GM12878 (cell line): ENCODE results near the gene PTPRN2. TPM values are rescaled to one million over a fixed set of nuclear protein-coding genes. Genes with fewer than 3 reads are reported as not detected.

Source experiments
- ATAC-seq: fragments of 200-7000 bp; cut with Tn5 transposase; 3 replicates; pipeline ENCODE4 v1.9.1; 2020; ENCODE audit warnings: mild to moderate bottlenecking, moderate library complexity
- BruUV-seq: library from RNA; stranded (reverse); fragments of 400-500 nt; replicated peaks from 2 replicates; lab custom pipeline; 2021; lab: Mats Ljungman, UMichigan
- CTCF ChIA-PET: fragments of 300-600 bp; sonication (Branson Sonifier 250); formaldehyde crosslinking; extraction: SDS; loops from one replicate; lab custom pipeline; 2021; ENCODE audit warnings: inconsistent platforms; lab: Yijun Ruan, JAX
- POLR2A ChIA-PET: fragments of 350-600 bp; formaldehyde crosslinking; extraction: SDS; loops from one replicate; lab custom pipeline; 2021; ENCODE audit warnings: inconsistent platforms; lab: Charles Lee
- RAD21 ChIA-PET: fragments of 300-600 bp; sonication (Branson Sonifier 250); formaldehyde crosslinking; loops from one replicate; lab custom pipeline; 2023; ENCODE audit warnings: antibody characterized with exemption; ENCODE audit not compliant: unreplicated experiment; lab: Charles Lee
- SMC1A ChIA-PET: fragments of 300-600 bp; sonication (Branson Sonifier 250); formaldehyde crosslinking; loops from one replicate; lab custom pipeline; 2023; ENCODE audit not compliant: unreplicated experiment, uncharacterized antibody; lab: Charles Lee
- DNase-seq: peaks from one replicate; pipeline ENCODE4 v3.0.0-alpha.2; 2011; ENCODE audit warnings: low read depth, low spot score
- FAIRE-seq: peaks from 3 replicates; lab custom pipeline; 2011; peaks lifted over from hg19 to GRCh38; lab: Jason Lieb, UNC
- H2AFZ ChIP-seq: 2 replicates; pipeline ENCODE4 v1.6.0; 2011; ENCODE audit warnings: low read depth, low read length, control low read depth; ENCODE audit not compliant: control insufficient read depth
- H3K27ac ChIP-seq: 2 replicates; pipeline ENCODE4 v1.5.1; 2011; ENCODE audit warnings: control low read depth; ENCODE audit not compliant: control insufficient read depth, insufficient read depth
- H3K27me3 ChIP-seq, 2 experiments: replicated peaks in 1 of 2; 2 replicates each; pipeline versions ENCODE4 v1.6.0 to v1.6.1; 2011; ENCODE audit warnings: low read length in 1 of 2; ENCODE audit not compliant: control insufficient read depth in 2 of 2, insufficient read depth in 2 of 2
- H3K36me3 ChIP-seq, 2 experiments: 2 replicates each; pipeline ENCODE4 v1.5.1; 2011; ENCODE audit warnings: low read length in 1 of 2; ENCODE audit not compliant: control insufficient read depth in 2 of 2, insufficient read depth in 2 of 2
- H3K4me1 ChIP-seq: 2 replicates; pipeline ENCODE4 v1.6.1; 2011; ENCODE audit warnings: mild to moderate bottlenecking, low read length, moderate library complexity, mixed read lengths; ENCODE audit not compliant: control insufficient read depth, insufficient read depth
- H3K4me2 ChIP-seq: 2 replicates; pipeline ENCODE4 v1.6.0; 2011; ENCODE audit warnings: control low read depth; ENCODE audit not compliant: control insufficient read depth, insufficient read depth
- H3K4me3 ChIP-seq: fragments of 200-600 bp; sonication (generic); 2 replicates; pipeline ENCODE4 v1.5.1; 2016
- H3K79me2 ChIP-seq: 2 replicates; pipeline ENCODE4 v1.6.0; 2011; ENCODE audit warnings: low read length; ENCODE audit not compliant: control insufficient read depth, insufficient read depth
- H3K9ac ChIP-seq: 2 replicates; pipeline ENCODE4 v1.8.0; 2011; ENCODE audit warnings: low read length, control low read depth, mixed read lengths; ENCODE audit not compliant: control insufficient read depth, insufficient read depth
- H3K9me3 ChIP-seq: replicated peaks from 3 replicates; pipeline ENCODE4 v1.5.1; 2011; ENCODE audit warnings: mild to moderate bottlenecking, low read length; ENCODE audit not compliant: control insufficient read depth, insufficient read depth
- H4K20me1 ChIP-seq: 2 replicates; pipeline ENCODE4 v1.6.0; 2011; ENCODE audit not compliant: control insufficient read depth, insufficient read depth
- CBX3 ChIP-seq: fragments of 200-600 bp; sonication (generic); IDR thresholded peaks from 2 replicates; pipeline ENCODE4 v1.6.1; 2016; ENCODE audit warnings: low read depth, borderline replicate concordance
- ETV6 ChIP-seq, 2 experiments: fragments of 450-650 bp in 1 of 2; IDR thresholded peaks in 1 of 2; conservative IDR thresholded peaks in 1 of 2; 2 replicates each; pipeline ENCODE4 v1.6.1; 2014; ENCODE audit warnings: antibody characterized with exemption in 1 of 2, borderline replicate concordance in 1 of 2, low read depth in 1 of 2, mild to moderate bottlenecking in 1 of 2, moderate library complexity in 1 of 2
- FOXM1 ChIP-seq: IDR thresholded peaks from 2 replicates; pipeline ENCODE4 v1.6.1; 2012; ENCODE audit warnings: low read depth, mild to moderate bottlenecking, inconsistent platforms, low read length, moderate library complexity
- HDAC6 ChIP-seq: fragments of 200-600 bp; sonication (generic); IDR thresholded peaks from one replicate; pipeline ENCODE4 v1.8.0; 2017; ENCODE audit warnings: antibody characterized with exemption; ENCODE audit not compliant: unreplicated experiment
- NRF1 ChIP-seq: conservative IDR thresholded peaks from 2 replicates; pipeline ENCODE4 v1.6.1; 2011; ENCODE audit warnings: mild to moderate bottlenecking, low read depth, low read length, improper control_type of control experiment
- RCOR1 ChIP-seq: conservative IDR thresholded peaks from 2 replicates; pipeline ENCODE4 v1.6.1; 2012; ENCODE audit warnings: low read depth, low read length, improper control_type of control experiment
- SREBF1 ChIP-seq: IDR thresholded peaks from 2 replicates; pipeline ENCODE4 v1.6.1; 2012; ENCODE audit warnings: mild to moderate bottlenecking, low read length
- TARDBP ChIP-seq: IDR thresholded peaks from 2 replicates; pipeline ENCODE4 v1.6.1; 2016; ENCODE audit warnings: borderline replicate concordance
- TCF3 ChIP-seq: IDR thresholded peaks from 2 replicates; pipeline ENCODE4 v1.6.1; 2012; ENCODE audit warnings: low read depth, mild to moderate bottlenecking, low read length, borderline replicate concordance; ENCODE audit not compliant: insufficient read depth
- ZNF622 ChIP-seq: fragments of 450-650 bp; IDR thresholded peaks from 2 replicates; pipeline ENCODE4 v1.6.1; 2017; ENCODE audit warnings: mild to moderate bottlenecking, inconsistent platforms
- WGBS: methylation state at CpG from one replicate; pipeline ENCODE4 v1.1.6; 2016; ENCODE audit warnings: low lambda C conversion rate; ENCODE audit not compliant: insufficient replicate concordance, insufficient coverage; ENCODE audit errors: missing lambda C conversion rate; 5-methylcytosine and 5-hydroxymethylcytosine counted together
- in situ Hi-C: fragments of 300-500 bp; cut with MboI; formaldehyde crosslinking; loops from 9 replicates; pipeline ENCODE4 v1.14.3; 2018; ENCODE audit warnings: mixed read lengths
- intact Hi-C: fragments of 100-400 bp; cut with micrococcal nuclease; formaldehyde crosslinking; loops from one replicate; pipeline ENCODE4 v1.14.2; 2022; ENCODE audit not compliant: unreplicated experiment
- polyA plus RNA-seq, 11 experiments: library from polyadenylated mRNA; depleted of rRNA in 4 of 11; unstranded in 6 of 11; stranded (reverse) in 5 of 11; fragments of >200 nt; fragmentation: Nextera tagmentation in 4 of 11; fragmentation: Illumina TruSeq in 1 of 11; extraction: Ambion mirVana in 4 of 11; extraction: Trizol in 1 of 11; gene quantifications; 1 replicate in 1 of 11; 2 replicates in 10 of 11; pipeline versions ENCODE4 v1.2.1 to v1.2.3, GENCODE V29; 2011 to 2016; ENCODE audit warnings: inconsistent platforms in 2 of 11, missing spikeins in 2 of 11, low read depth in 1 of 11
- total RNA-seq, 4 experiments: library from RNA; depleted of rRNA in 3 of 4; stranded (reverse); fragments of >200 nt in 3 of 4; fragmentation: Illumina TruSeq in 1 of 4; extraction: Trizol in 1 of 4; gene quantifications; 2 replicates each; pipeline versions ENCODE4 v1.2.1 to v1.2.3, GENCODE V29; 2013 to 2021

PTPRN2 gene
- total and polyA plus RNA-seq, 10 of the 15 experiments (the other 5 are each of a cell fraction or from before 2014, with no cell fraction given) = 5.4 TPM; not detected in 9

GRCh38 chr7:157735826-157736225 lies 851.8 kb downstream of the PTPRN2 start:
- SMC1A ChIA-PET = no interaction called here
- no peaks in the 10 kb centered on the region for H4K20me1 ChIP-seq
- H3K36me3 ChIP-seq = no peaks in the 10 kb centered on the region
- H3K4me2 ChIP-seq = no peak overlapping the region
- 50% methylated on average over 14 of the region's 14 CpGs for WGBS
- H3K79me2 ChIP-seq = no peaks in the 10 kb centered on the region
- FAIRE-seq (no peak), DNase-seq (no peak), ATAC-seq (no peak)
- no peaks in the 10 kb centered on the region for H3K4me1 ChIP-seq
- no peak overlapping the region for H3K9ac ChIP-seq
- H3K27ac ChIP-seq = no peak overlapping the region
- no peaks in the 10 kb centered on the region; the same call in 2 of the 3 replicates for H3K9me3 ChIP-seq
- RAD21 ChIA-PET = no interaction called here
- in situ Hi-C loops (no loop called here), intact Hi-C loops (no loop called here)
- CTCF ChIA-PET = no interaction called here
- no peaks in the 10 kb centered on the region for H3K27me3 ChIP-seq
- TF ChIP-seq ETV6 (conservative IDR thresholded peaks at IDR 0.05 in 1 of 2, IDR thresholded peaks at IDR 0.05 in 1 of 2; ENCODE audit: borderline replicate concordance in 1 of 2, low read depth in 1 of 2) (no peak), FOXM1 (no peak), HDAC6 (no peak)
- H2AFZ ChIP-seq = no peak overlapping the region
- BruUV-seq = no TSS peak
- POLR2A ChIA-PET = no interaction called here
- no peak overlapping the region for H3K4me3 ChIP-seq

GRCh38 chr7:157734676-157735640 lies 852.7 kb downstream of the PTPRN2 start:
- intact Hi-C loops = no loop called here
- Histone ChIP-seq H3K4me1 (no peaks in the 10 kb centered on the region), H3K9me3 (no peaks in the 10 kb centered on the region; the same call in 2 of the 3 replicates)
- no peak for ATAC-seq
- no peak for TF ChIP-seq NRF1
- TF ChIP-seq SREBF1 = no peak
- no peak for TF ChIP-seq FOXM1
- no peak for TF ChIP-seq TCF3
- no peak for TF ChIP-seq ZNF622
- no peak for TF ChIP-seq TARDBP
- no peak for TF ChIP-seq RCOR1
- TF ChIP-seq CBX3 = no peak
- TF ChIP-seq, all 136 proteins: peak for 0
- FAIRE-seq (no peak), DNase-seq (no peak)
- SMC1A ChIA-PET = no interaction called here
- in situ Hi-C loops = no loop called here
- Histone ChIP-seq H3K36me3 (no peaks in the 10 kb centered on the region), H3K79me2 (no peaks in the 10 kb centered on the region), H3K4me3 (no peak overlapping the region), H2AFZ (no peak overlapping the region), H3K9ac (no peak overlapping the region), H3K27ac (no peak overlapping the region), H3K4me2 (no peak overlapping the region), H3K27me3 (no peaks in the 10 kb centered on the region), H4K20me1 (no peaks in the 10 kb centered on the region)
- CTCF ChIA-PET = no interaction called here
- 56% methylated on average over 28 of the region's 28 CpGs for WGBS
- no TSS peak for BruUV-seq
- POLR2A ChIA-PET = no interaction called here
- RAD21 ChIA-PET = no interaction called here
